Lung (tissue), 12 donors: Measurements from ENCODE around the gene SDK1. TPM values are rescaled to one million over a fixed set of nuclear protein-coding genes. Genes with fewer than 3 reads are reported as not detected.

Experiments used
- ATAC-seq: fragments of 200-7000 bp; cut with Tn5 transposase; one replicate; pipeline ENCODE4 v1.9.1; 2020; ENCODE audit warnings: moderate number of reproducible peaks; ENCODE audit not compliant: insufficient read depth, low FRiP score
- DNase-seq, 3 donors: peaks; one replicate each; pipeline ENCODE4 v3.0.0-alpha.2; 2013 to 2017
- H3K27ac ChIP-seq, 2 donors: one replicate each; pipeline ENCODE4 v1.5.1; 2013; ENCODE audit warnings: mild to moderate bottlenecking in 2 of 2, moderate library complexity in 2 of 2, control low read depth in 1 of 2, inconsistent platforms in 1 of 2, low read depth in 1 of 2, low read length in 1 of 2
- H3K27me3 ChIP-seq, 3 donors: one replicate each; pipeline ENCODE4 v1.5.1; 2013; ENCODE audit warnings: low read length in 2 of 3; ENCODE audit not compliant: control insufficient read depth in 3 of 3, insufficient read depth in 3 of 3
- H3K36me3 ChIP-seq, 4 donors: one replicate each; pipeline ENCODE4 v1.5.1; 2013; ENCODE audit warnings: low read length in 4 of 4, mild to moderate bottlenecking in 1 of 4, moderate library complexity in 1 of 4; ENCODE audit not compliant: control insufficient read depth in 4 of 4, insufficient read depth in 4 of 4
- H3K4me1 ChIP-seq, 5 donors: one replicate each; pipeline ENCODE4 v1.5.1; 2013; ENCODE audit warnings: low read length in 5 of 5, mild to moderate bottlenecking in 2 of 5, moderate library complexity in 1 of 5; ENCODE audit not compliant: control insufficient read depth in 5 of 5, insufficient read depth in 5 of 5
- H3K4me3 ChIP-seq: one replicate; pipeline ENCODE4 v1.5.1; 2013; ENCODE audit warnings: mild to moderate bottlenecking, control low read depth, moderate library complexity
- H3K9ac ChIP-seq, 2 donors: one replicate each; pipeline ENCODE4 v1.5.1; 2013; ENCODE audit warnings: low read length in 2 of 2, control low read depth in 1 of 2; ENCODE audit not compliant: insufficient read depth in 1 of 2
- H3K9me3 ChIP-seq, 4 donors: one replicate each; pipeline ENCODE4 v1.5.1; 2013; ENCODE audit warnings: low read length in 3 of 4, mild to moderate bottlenecking in 1 of 4, moderate library complexity in 1 of 4; ENCODE audit not compliant: control insufficient read depth in 4 of 4, insufficient read depth in 3 of 4
- CTCF ChIP-seq: IDR thresholded peaks from 2 replicates; pipeline ENCODE4 v1.5.1; 2012; ENCODE audit warnings: mild to moderate bottlenecking; ENCODE audit errors: control extremely low read depth, extremely low read depth
- WGBS, 2 donors: extraction: QIAGEN DNeasy Blood & Tissue Kit; methylation state at CpG; one replicate each; pipeline ENCODE4 v1.1.7; 2013; 5-methylcytosine and 5-hydroxymethylcytosine counted together
- polyA plus RNA-seq, 2 donors: library from polyadenylated mRNA; stranded (reverse); fragments of 200-250 nt; gene quantifications; one replicate each; pipeline ENCODE4 v1.2.1, GENCODE V29; 2013
- total RNA-seq, 2 donors: library from RNA; depleted of rRNA in 1 of 2; stranded (reverse); fragments of >200 nt in 1 of 2; gene quantifications; one replicate each; pipeline ENCODE4 v1.2.1, GENCODE V29; 2014 to 2021
- donor health status: control.
- donor health status: control.
- donor health status: Bipolar disorder and iron deficiency.
- donor health status: healthy.
- donor health status: DM: yes; HTN: yes; CAD: no.

The SDK1 gene
- total and polyA plus RNA-seq, 4 donors = 3.7 to 30.1 (median 12.7) TPM

- H3K4me1 ChIP-seq = peaks cover 0 to 6% (median 0%) of the 10 kb centered on the region in 5 donors
- no peak overlapping the region for H3K27ac ChIP-seq
- H3K36me3 ChIP-seq = no peaks in the 10 kb centered on the region
- H3K27me3 ChIP-seq = no peaks in the 10 kb centered on the region
- H3K4me3 ChIP-seq = no peak overlapping the region
- no peak overlapping the region for H3K9ac ChIP-seq
- DNase-seq (no peak), ATAC-seq (no peak)
- no peaks in the 10 kb centered on the region for H3K9me3 ChIP-seq
- TF ChIP-seq CTCF = no peak
- WGBS, 2 donors = 86 to 87% methylated on average over 9 of the region's 9 CpGs
Measured at GRCh38 chr7:3899559-3899991, 598.5 kb downstream of the SDK1 start.

GRCh38 chr7:3908153-3908552, 607.1 kb downstream of the SDK1 start:
- no peak overlapping the region for H3K9ac ChIP-seq
- peaks cover 0 to 17% (median 4%) of the 10 kb centered on the region in 5 donors for H3K4me1 ChIP-seq
- WGBS, 2 donors = 86 to 89% methylated on average over 19 of the region's 19 CpGs
- H3K9me3 ChIP-seq = peaks cover 0 to 2% (median 0%) of the 10 kb centered on the region in 4 donors
- no peak overlapping the region for H3K4me3 ChIP-seq
- ATAC-seq (no peak), DNase-seq (peak in 1 of 3 donors; percentile 59)
- no peak overlapping the region for H3K27ac ChIP-seq
- TF ChIP-seq CTCF = no peak
- H3K27me3 ChIP-seq = no peaks in the 10 kb centered on the region
- no peaks in the 10 kb centered on the region for H3K36me3 ChIP-seq

GRCh38 chr7:3909128-3909527, 608.1 kb downstream of the SDK1 start:
- Histone ChIP-seq H3K4me3 (no peak overlapping the region), H3K9ac (no peak overlapping the region), H3K9me3 (peaks cover 0 to 2% (median 0%) of the 10 kb centered on the region in 4 donors), H3K36me3 (no peaks in the 10 kb centered on the region), H3K27ac (no peak overlapping the region), H3K4me1 (peaks cover 0 to 27% (median 6%) of the 10 kb centered on the region in 5 donors), H3K27me3 (no peaks in the 10 kb centered on the region)
- no peak for ATAC-seq
- no peak for DNase-seq
- no peak for TF ChIP-seq CTCF
- WGBS, 2 donors = 95 to 97% methylated on average over 7 of the region's 7 CpGs

- Histone ChIP-seq H3K27me3 (no peaks in the 10 kb centered on the region), H3K4me1 (peaks cover 0 to 36% (median 6%) of the 10 kb centered on the region in 5 donors), H3K9me3 (peaks cover 0 to 2% (median 0%) of the 10 kb centered on the region in 4 donors), H3K27ac (no peak overlapping the region), H3K9ac (no peak overlapping the region), H3K4me3 (no peak overlapping the region), H3K36me3 (no peaks in the 10 kb centered on the region)
- TF ChIP-seq CTCF = no peak
- ATAC-seq (no peak), DNase-seq (no peak)
- 87 to 90% methylated on average over 6 of the region's 6 CpGs for WGBS, 2 donors
Measured at GRCh38 chr7:3910054-3910453, 609.0 kb downstream of the SDK1 start.
